Measurements from ENCODE around the gene GPT2. TPM values are rescaled to one million over a fixed set of nuclear protein-coding genes. Genes with fewer than 3 reads are reported as not detected.

GPT2 gene
- total and polyA plus RNA-seq, 7 donors: 3.3 to 28.7 (median 14.8) TPM

DNA sequence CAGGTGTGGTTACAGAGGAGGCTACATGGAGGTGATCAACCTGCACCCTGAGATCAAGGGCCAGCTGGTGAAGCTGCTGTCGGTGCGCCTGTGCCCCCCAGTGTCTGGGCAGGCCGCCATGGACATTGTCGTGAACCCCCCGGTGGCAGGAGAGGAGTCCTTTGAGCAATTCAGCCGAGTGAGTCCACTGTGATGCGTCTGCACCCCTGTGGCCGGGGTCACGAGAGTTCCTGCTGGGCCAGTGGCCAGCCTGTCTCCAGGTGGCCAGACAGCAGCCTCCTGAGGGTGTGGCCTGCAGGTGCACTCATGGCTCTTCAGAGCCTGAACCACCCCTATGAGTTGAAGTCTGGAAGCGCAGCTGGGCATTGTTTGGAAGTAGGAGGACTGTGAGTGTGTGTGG, 38.1 kb downstream of the GPT2 start:
- Histone ChIP-seq H3K4me1 (no peaks in the 10 kb centered on the region), H3K36me3 (peaks cover 0 to 37% (median 0%) of the 10 kb centered on the region in 4 donors), H3K27ac (no peak overlapping the region), H3K4me3 (no peak overlapping the region), H3K9me3 (no peaks in the 10 kb centered on the region), H3K27me3 (no peaks in the 10 kb centered on the region)
- intact Hi-C loops (cut with DNase I): no loop called here
- WGBS, 2 donors: 57 to 84% methylated on average over 10 of the region's 10 CpGs
- TF ChIP-seq, protein P1, sequence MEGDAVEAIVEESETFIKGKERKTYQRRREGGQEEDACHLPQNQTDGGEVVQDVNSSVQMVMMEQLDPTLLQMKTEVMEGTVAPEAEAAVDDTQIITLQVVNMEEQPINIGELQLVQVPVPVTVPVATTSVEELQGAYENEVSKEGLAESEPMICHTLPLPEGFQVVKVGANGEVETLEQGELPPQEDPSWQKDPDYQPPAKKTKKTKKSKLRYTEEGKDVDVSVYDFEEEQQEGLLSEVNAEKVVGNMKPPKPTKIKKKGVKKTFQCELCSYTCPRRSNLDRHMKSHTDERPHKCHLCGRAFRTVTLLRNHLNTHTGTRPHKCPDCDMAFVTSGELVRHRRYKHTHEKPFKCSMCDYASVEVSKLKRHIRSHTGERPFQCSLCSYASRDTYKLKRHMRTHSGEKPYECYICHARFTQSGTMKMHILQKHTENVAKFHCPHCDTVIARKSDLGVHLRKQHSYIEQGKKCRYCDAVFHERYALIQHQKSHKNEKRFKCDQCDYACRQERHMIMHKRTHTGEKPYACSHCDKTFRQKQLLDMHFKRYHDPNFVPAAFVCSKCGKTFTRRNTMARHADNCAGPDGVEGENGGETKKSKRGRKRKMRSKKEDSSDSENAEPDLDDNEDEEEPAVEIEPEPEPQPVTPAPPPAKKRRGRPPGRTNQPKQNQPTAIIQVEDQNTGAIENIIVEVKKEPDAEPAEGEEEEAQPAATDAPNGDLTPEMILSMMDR (IDR thresholded peaks at IDR 0.05): no peak
- TF ChIP-seq POLR2A (IDR thresholded peaks at IDR 0.05) (no peak), EP300 (IDR thresholded peaks at IDR 0.05) (no peak), POLR2AphosphoS5 (IDR thresholded peaks at IDR 0.05) (no peak)
- no peak for DNase-seq

DNA sequence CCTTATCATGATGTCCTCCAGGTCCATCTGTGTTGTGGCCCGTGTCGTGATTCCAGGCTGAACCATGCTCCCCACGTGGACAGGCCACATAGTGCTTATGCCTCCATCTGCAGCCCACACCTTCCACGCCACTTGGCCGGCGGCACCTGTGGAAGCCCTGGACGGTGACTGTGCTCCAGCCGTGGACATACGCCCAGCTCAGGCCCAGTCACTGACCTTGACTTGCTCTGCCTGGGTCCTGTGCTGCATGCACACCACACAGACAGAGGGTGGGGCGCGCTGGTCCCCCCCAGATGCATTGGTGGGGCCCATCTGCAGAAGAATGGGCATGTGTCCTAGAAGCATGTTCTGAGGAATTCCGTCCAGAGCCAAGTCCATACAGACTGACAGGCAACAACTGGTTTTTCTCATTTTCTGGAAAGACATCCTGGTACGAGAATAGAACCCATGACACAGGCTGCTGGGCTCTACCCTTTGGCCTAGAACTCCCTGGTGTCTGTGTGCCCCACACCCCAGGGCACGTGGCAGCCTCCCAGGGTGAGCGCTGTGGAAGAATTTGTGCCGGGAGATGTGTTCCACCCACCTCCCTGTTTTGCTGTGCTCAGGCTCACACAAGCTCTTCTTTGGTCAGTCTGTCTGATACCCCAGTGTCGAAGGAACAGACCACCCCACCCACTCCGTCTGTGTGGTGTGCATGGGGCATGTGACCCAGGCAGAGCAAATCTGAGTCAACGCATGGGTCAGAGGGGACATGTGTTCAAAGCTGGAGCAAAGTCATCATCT, 39.5 kb downstream of the GPT2 start:
- intact Hi-C loops (cut with DNase I): no loop called here
- H3K36me3 ChIP-seq: peaks cover 0 to 41% (median 0%) of the 10 kb centered on the region in 4 donors

DNA sequence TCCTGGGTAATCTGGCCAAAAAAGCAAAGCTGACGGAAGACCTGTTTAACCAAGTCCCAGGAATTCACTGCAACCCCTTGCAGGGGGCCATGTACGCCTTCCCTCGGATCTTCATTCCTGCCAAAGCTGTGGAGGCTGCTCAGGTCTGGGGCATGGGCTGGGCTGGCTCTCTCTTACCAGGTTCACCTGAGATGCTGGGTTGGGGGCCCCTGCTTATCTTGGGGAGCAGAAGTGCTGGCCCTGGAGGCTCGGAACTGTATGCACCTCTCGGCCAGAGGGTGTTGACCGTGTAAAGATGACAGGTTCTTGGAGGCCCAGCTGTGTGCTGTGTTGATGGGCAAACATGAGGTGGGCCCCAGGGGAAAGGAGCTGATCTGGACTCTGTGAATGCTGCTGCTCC, 40.2 kb downstream of the GPT2 start:
- intact Hi-C loops (cut with DNase I): no loop called here
- no peaks in the 10 kb centered on the region for H3K9me3 ChIP-seq
- peaks cover 0 to 41% (median 0%) of the 10 kb centered on the region in 4 donors for H3K36me3 ChIP-seq
- H3K27ac ChIP-seq: no peak overlapping the region
- no peaks in the 10 kb centered on the region for H3K27me3 ChIP-seq
- TF ChIP-seq, protein P1 (IDR thresholded peaks at IDR 0.05): no peak
- TF ChIP-seq POLR2AphosphoS5 (IDR thresholded peaks at IDR 0.05): no peak
- TF ChIP-seq POLR2A (IDR thresholded peaks at IDR 0.05): no peak
- no peak for TF ChIP-seq EP300 (IDR thresholded peaks at IDR 0.05)
- WGBS, 2 donors: 96 to 97% methylated on average over 6 of the region's 6 CpGs
- no peak for DNase-seq
- no peak overlapping the region for H3K4me3 ChIP-seq
- no peaks in the 10 kb centered on the region for H3K4me1 ChIP-seq

More for the DNA sequence above, 39.5 kb downstream of the GPT2 start:
- TF ChIP-seq POLR2AphosphoS5 (IDR thresholded peaks at IDR 0.05): peak in 1 of 4 donors; percentile 17
- TF ChIP-seq, protein P1 (IDR thresholded peaks at IDR 0.05): no peak
- Histone ChIP-seq H3K9me3 (no peaks in the 10 kb centered on the region), H3K4me3 (no peak overlapping the region), H3K27ac (no peak overlapping the region), H3K27me3 (no peaks in the 10 kb centered on the region), H3K4me1 (no peaks in the 10 kb centered on the region)
- DNase-seq: no peak
- 91 to 96% methylated on average over 19 of the region's 19 CpGs for WGBS, 2 donors

DNA sequence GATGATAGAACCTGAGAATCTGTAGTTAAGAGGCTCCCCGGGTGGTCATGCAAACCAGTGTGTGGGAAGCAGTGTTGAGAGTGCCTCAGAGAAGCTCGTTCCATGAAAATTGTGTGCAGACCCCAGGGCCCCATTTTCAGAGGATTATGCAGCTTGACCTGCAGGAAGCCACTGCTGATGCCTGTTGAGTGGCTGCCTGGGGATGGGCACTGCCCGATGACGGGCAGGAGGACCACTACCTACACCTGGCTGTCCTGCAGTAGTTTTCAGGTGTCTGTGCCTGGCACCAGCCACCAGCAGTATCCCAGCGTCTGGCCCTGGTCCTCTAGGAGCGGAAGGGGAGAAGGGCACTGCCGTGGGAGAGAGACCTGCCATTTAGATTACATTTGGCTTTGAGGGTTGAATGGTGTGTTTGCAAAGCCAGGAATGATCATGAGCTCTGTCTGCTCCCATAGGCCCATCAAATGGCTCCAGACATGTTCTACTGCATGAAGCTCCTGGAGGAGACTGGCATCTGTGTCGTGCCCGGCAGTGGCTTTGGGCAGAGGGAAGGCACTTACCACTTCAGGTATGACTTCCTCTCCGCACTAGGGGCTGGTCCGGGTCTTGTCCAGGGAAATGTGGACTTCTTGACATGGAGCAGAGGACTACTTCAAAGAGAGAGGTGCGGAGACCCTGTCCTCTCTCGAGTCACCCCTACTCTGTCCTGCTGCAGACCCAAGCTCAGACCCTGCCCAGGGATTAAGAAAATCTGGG, 42.5 kb downstream of the GPT2 start:
- 95 to 96% methylated on average over 13 of the region's 13 CpGs for WGBS, 2 donors
- Histone ChIP-seq H3K4me1 (peaks cover 0 to 5% (median 0%) of the 10 kb centered on the region in 4 donors), H3K4me3 (no peak overlapping the region), H3K36me3 (peaks cover 0 to 41% (median 0%) of the 10 kb centered on the region in 4 donors), H3K9me3 (no peaks in the 10 kb centered on the region), H3K27ac (no peak overlapping the region), H3K27me3 (no peaks in the 10 kb centered on the region)
- no peak for TF ChIP-seq POLR2A (IDR thresholded peaks at IDR 0.05)
- TF ChIP-seq, protein P1 (IDR thresholded peaks at IDR 0.05): no peak
- TF ChIP-seq POLR2AphosphoS5 (IDR thresholded peaks at IDR 0.05): no peak
- no peak for TF ChIP-seq EP300 (IDR thresholded peaks at IDR 0.05)
- no peak for DNase-seq
- intact Hi-C loops (cut with DNase I): no loop called here
